ENCODE results near the gene TMEM134.

The TMEM134 gene

DNA sequence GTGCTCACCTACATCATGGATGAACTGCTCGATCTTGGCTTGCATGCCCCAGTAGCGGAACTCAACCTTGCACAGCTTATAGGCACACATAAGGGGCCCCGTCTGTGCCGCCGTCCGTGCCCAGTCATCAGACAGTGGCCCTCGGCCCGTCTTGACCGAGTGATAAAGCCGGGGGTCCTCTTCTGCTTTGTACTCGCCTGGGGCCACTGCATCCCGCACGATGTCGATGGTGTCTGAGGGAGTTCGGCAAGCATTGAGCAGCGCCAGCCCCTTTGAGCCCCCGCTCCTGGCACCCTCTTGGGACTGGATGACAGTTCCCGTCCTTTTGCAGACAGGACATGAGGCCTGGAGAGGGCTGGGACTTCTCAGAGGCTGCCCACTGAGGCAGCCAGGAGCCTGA is 32.8 kb upstream of the TMEM134 start:
- Histone ChIP-seq H3K9me3 (no peaks in the 10 kb centered on the region), H3K4me1 (ENCODE audit: control insufficient read depth in 1 of 2, insufficient read depth in 1 of 2, low read depth in 1 of 2, low read length in 1 of 2) (peaks cover 41 to 45% of the 10 kb centered on the region in 2 experiments), H3K36me3 (peaks cover 62% of the 10 kb centered on the region), H3K4me3 (ENCODE audit: low read depth in 1 of 2, low read length in 1 of 2) (no peak overlapping the region), H3K27me3 (peaks cover 5% of the 10 kb centered on the region), H3K27ac (peak overlapping the region; percentile 55)
- TF ChIP-seq, protein P1, sequence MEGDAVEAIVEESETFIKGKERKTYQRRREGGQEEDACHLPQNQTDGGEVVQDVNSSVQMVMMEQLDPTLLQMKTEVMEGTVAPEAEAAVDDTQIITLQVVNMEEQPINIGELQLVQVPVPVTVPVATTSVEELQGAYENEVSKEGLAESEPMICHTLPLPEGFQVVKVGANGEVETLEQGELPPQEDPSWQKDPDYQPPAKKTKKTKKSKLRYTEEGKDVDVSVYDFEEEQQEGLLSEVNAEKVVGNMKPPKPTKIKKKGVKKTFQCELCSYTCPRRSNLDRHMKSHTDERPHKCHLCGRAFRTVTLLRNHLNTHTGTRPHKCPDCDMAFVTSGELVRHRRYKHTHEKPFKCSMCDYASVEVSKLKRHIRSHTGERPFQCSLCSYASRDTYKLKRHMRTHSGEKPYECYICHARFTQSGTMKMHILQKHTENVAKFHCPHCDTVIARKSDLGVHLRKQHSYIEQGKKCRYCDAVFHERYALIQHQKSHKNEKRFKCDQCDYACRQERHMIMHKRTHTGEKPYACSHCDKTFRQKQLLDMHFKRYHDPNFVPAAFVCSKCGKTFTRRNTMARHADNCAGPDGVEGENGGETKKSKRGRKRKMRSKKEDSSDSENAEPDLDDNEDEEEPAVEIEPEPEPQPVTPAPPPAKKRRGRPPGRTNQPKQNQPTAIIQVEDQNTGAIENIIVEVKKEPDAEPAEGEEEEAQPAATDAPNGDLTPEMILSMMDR (IDR thresholded peaks at IDR 0.05): no peak

DNA sequence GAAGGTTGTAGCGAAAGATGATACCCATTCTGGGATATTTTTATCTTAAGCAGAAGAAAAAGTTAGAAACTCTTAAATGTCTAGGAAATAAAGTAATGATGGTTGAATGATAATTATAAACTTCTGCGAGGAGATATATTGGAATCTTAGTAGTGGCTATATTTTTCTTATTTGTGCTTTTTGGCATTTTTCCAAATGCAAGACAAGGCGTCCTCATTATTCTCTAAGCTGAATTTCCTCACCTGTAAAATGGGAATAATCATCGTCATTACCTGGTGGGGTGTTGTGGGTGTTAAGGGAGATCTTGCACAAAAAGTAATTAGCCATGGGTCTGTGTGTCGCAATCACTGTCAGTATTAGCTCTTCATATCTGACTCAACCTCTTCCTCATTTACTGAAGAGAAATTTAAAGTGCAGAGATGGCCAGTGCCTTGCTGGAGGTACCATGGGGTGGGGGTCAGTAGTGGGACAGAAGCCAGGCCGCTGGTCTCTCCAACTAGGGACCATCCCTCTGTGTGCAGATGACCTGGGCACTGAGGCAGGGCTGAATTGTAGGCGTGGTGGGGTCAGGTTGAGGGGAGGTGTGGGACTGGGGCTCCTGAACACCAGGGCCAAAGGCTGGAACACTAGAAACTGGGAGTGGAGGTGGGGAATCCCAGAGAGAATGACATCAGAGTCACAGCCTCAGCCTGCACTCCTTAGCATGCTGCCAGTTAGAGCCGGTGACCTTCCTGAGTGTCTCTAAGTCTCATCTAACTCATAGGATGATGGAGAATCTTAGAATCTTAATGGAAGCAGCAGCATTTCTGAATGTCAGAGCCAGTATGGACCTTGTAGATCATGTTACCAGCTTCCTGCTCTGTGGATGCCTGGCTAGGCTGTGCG is 32.0 kb upstream of the TMEM134 start:
- H3K4me3 ChIP-seq (ENCODE audit: low read depth in 1 of 2, low read length in 1 of 2): no peak overlapping the region
- H3K36me3 ChIP-seq: peaks cover 70% of the 10 kb centered on the region
- no peaks in the 10 kb centered on the region for H3K9me3 ChIP-seq
- H3K4me1 ChIP-seq (ENCODE audit: control insufficient read depth in 1 of 2, insufficient read depth in 1 of 2, low read depth in 1 of 2, low read length in 1 of 2): peaks cover 33 to 37% of the 10 kb centered on the region in 2 experiments
- peak overlapping the region; percentile 55 for H3K27ac ChIP-seq
- peaks cover 5% of the 10 kb centered on the region for H3K27me3 ChIP-seq
- TF ChIP-seq, protein P1 (IDR thresholded peaks at IDR 0.05): no peak

DNA sequence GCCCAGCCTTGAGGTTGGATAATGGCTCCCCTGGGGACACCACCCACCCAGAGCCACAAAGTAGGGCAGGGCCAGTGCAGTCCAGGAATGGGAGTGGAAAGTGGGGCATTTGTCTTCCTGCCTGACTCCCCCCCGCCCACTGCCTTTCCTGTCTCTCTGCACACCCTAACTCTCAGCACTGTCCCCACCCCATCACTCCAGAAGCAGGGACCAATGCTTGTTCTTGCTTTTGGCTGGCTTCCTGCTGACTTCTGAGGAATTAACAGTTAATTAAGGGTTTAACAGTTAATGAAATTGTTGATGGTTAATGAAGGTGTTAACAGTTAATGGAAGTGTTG is 31.4 kb upstream of the TMEM134 start:
- Histone ChIP-seq H3K36me3 (peaks cover 76% of the 10 kb centered on the region), H3K9me3 (no peaks in the 10 kb centered on the region), H3K4me1 (ENCODE audit: control insufficient read depth in 1 of 2, insufficient read depth in 1 of 2, low read depth in 1 of 2, low read length in 1 of 2) (peaks cover 27 to 31% of the 10 kb centered on the region in 2 experiments), H3K27ac (no peak overlapping the region), H3K4me3 (ENCODE audit: low read depth in 1 of 2, low read length in 1 of 2) (no peak overlapping the region), H3K27me3 (peaks cover 5% of the 10 kb centered on the region)
- TF ChIP-seq, protein P1 (IDR thresholded peaks at IDR 0.05): no peak

DNA sequence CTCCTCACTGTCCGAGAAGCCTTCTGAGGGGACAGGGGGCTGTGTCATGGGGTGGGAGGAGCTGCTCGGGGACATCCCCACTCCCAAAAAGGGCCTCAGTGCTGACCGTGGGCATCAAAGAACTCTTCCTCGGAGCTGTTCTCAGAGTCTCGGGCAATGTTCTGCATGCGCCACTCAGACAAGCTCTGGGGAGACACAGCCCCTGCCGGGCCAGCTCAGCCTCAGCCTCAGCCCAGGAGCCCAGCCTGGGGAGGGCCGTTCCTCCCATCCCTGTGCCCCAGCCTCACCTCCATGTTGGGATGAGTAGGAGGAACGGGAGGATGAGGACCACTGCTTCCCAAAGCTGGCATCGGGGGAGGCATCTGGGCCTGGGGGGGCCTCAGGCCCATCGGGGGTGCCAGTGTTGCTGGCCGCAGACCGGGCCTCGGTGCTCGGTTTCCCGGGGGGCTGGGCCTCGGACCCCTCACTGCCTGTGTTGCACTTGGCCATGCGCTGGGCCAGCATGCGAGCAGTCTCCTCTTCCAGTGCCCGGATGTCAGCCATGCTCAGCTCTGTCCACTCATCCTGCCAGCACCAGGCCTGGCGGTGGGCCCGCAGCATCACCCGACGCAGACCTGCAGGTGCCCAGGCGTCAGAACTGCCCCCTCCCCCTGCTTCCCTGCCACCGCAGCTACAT is 30.9 kb upstream of the TMEM134 start:
- Histone ChIP-seq H3K27me3 (peaks cover 5% of the 10 kb centered on the region), H3K36me3 (peaks cover 81% of the 10 kb centered on the region), H3K4me3 (ENCODE audit: low read depth in 1 of 2, low read length in 1 of 2) (no peak overlapping the region), H3K27ac (no peak overlapping the region), H3K4me1 (ENCODE audit: control insufficient read depth in 1 of 2, insufficient read depth in 1 of 2, low read depth in 1 of 2, low read length in 1 of 2) (peaks cover 24 to 29% of the 10 kb centered on the region in 2 experiments), H3K9me3 (no peaks in the 10 kb centered on the region)
- TF ChIP-seq, protein P1 (IDR thresholded peaks at IDR 0.05): no peak

DNA sequence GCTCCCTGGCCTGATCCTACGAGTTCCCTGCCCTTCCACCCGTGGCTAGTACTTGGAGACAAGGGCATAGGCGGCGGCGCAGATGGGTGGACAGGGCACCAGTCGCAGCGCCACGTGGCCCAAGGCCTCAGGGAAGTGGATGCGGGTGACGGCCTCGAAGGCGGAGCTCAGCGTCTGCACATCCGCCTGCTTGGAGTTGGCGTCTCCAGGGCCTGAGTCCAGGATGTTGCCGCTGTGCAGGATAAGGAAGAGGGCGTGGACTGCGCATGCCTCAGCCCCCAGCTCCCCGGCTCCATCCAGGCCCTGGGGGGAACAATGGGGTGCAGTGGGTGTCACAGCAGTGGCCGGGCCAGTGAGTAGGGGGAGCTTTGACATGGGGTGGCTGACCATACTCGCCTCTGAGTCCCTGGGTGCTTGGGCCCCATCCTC is 29.5 kb upstream of the TMEM134 start:
- peaks cover 20 to 21% of the 10 kb centered on the region in 2 experiments for H3K4me1 ChIP-seq (ENCODE audit: control insufficient read depth in 1 of 2, insufficient read depth in 1 of 2, low read depth in 1 of 2, low read length in 1 of 2)
- peaks cover 95% of the 10 kb centered on the region for H3K36me3 ChIP-seq
- no peaks in the 10 kb centered on the region for H3K9me3 ChIP-seq
- H3K27ac ChIP-seq: no peak overlapping the region
- H3K27me3 ChIP-seq: peaks cover under 1% of the 10 kb centered on the region
- TF ChIP-seq, protein P1 (IDR thresholded peaks at IDR 0.05): no peak
- no peak overlapping the region for H3K4me3 ChIP-seq (ENCODE audit: low read depth in 1 of 2, low read length in 1 of 2)

Measured in neutrophil (primary cell).